NT2/D1 (cell line): ENCODE measurements around the gene RASL10B.

Source experiments
- DNase-seq: peaks from one replicate; pipeline ENCODE4 v3.0.0-alpha.2; 2011; ENCODE audit warnings: low read depth, low spot score
- H3K27me3 ChIP-seq: 2 replicates; pipeline ENCODE4 v1.6.0; 2011; ENCODE audit warnings: mild to moderate bottlenecking; ENCODE audit not compliant: insufficient read length, insufficient read depth
- H3K36me3 ChIP-seq: 2 replicates; pipeline ENCODE4 v1.6.1; 2011; ENCODE audit warnings: mild to moderate bottlenecking, low read length, mixed read lengths; ENCODE audit not compliant: insufficient read depth, insufficient read length
- H3K4me1 ChIP-seq: 2 replicates; pipeline ENCODE4 v1.5.1; 2011; ENCODE audit not compliant: insufficient read depth, insufficient read length
- H3K4me3 ChIP-seq: 2 replicates; pipeline ENCODE4 v1.5.1; 2011; ENCODE audit warnings: low read depth; ENCODE audit not compliant: insufficient read length
- H3K9ac ChIP-seq: 2 replicates; pipeline ENCODE4 v1.6.0; 2011; ENCODE audit warnings: low read depth; ENCODE audit not compliant: insufficient read length
- H3K9me3 ChIP-seq: 2 replicates; pipeline ENCODE4 v1.5.1; 2011; ENCODE audit warnings: mild to moderate bottlenecking, low read length; ENCODE audit not compliant: insufficient read depth
- SUZ12 ChIP-seq: IDR thresholded peaks from 2 replicates; pipeline ENCODE4 v1.6.1; 2011; ENCODE audit not compliant: insufficient read length, insufficient read depth; ENCODE audit errors: extremely low read depth
- YY1 ChIP-seq: IDR thresholded peaks from 2 replicates; pipeline ENCODE4 v1.6.1; 2011; ENCODE audit not compliant: insufficient read length, insufficient read depth
- ZNF274 ChIP-seq: IDR thresholded peaks from 2 replicates; pipeline ENCODE4 v1.6.1; 2011; ENCODE audit warnings: mild to moderate bottlenecking, low read depth, low read length

The RASL10B gene

DNA sequence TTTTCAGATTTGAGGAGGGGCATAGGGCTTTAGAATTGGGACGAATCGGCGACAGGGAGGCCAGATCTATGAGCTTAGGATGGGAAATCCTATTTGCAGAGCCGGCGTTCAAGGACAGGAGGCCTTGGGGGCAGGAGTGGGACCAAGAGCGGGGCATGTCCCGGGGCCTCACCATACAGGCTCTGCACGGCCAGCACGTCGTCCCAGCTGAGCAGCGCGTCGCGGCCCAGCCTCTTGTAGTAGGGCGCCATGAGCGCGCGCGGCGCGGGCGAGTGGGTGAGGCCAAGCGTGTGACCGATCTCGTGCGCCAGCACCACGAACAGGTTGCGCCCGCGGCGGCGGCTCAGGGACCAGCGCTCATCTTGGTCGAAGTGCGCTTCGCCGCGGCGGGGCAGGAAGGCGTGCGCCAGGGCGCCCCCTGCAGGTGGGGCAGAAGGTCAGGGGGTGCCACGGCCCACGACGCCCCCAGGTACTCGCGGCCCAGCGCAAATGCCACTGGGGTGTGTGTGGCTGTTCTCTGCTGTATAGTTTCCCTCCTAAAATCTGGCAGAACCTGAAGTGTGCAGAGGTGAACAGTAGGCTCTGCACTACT lies 38.6 kb downstream of the RASL10B start:
- no peak for TF ChIP-seq SUZ12
- TF ChIP-seq ZNF274: no peak
- TF ChIP-seq YY1: no peak
- peaks cover 20% of the 10 kb centered on the region; the same call in 1 of the 2 replicates for H3K9me3 ChIP-seq
- no peak overlapping the region for H3K9ac ChIP-seq
- H3K4me3 ChIP-seq: no peak overlapping the region
- H3K36me3 ChIP-seq: no peaks in the 10 kb centered on the region
- H3K27me3 ChIP-seq: no peaks in the 10 kb centered on the region
- DNase-seq: no peak
- peaks cover 16% of the 10 kb centered on the region for H3K4me1 ChIP-seq

DNA sequence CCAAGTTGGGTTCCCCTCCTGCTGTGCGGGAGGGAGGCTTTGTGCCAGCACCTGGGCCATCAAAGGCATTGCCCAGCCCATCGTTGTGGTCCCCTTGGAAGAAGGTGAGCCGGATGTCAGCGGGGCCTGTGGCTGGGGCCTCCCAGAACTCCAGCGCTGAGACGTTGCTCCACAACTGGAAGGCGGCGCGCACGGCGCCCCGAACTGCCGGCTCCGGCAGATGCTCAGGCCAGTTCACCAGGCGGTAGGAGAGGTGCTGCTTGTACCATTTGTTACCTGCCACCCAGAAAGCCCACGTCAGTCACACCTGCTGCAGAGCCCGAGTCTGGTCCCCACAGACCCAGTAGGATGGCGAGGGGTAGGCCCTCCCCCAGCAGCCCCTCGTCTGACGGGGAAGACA lies 41.7 kb downstream of the RASL10B start:
- H3K9ac ChIP-seq: no peak overlapping the region
- no peak overlapping the region for H3K4me3 ChIP-seq
- TF ChIP-seq ZNF274 (no peak), SUZ12 (no peak), YY1 (no peak)

DNA sequence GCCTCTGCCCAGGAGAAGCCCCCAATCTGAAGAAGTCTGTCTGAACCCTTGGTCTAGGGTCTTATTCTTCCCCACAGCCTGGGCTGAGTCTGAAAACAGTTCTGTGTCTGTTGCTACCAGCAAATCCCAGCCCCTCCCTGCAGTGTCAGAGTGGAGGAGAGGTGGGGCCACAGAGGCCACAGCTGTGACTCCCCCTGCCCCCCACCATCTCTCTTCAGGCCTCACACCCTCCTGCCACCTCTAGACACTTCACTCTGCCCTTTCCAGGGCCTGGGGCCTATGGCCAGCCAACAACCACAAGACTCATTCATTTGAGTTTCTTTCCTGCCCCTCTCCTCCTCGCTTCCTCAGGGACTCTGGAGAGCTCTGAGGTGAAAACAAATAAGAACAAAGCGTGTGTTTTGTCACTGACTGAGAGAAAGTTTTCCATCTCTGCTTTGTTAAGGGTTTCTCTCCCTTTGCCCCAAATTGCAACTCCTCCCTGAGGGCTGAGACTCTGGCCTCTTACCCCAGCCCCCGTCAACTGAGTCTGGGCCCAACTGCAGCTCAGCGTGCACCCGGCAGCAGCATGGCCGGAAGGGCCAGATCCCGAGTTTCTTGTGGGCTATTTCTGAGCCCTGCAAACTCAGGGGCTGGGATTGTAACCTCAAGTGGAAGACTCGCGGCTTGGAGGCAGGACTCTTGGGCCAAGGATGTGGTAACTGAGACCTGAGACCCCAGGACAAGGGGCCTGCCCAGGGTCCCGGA lies 42.4 kb downstream of the RASL10B start:
- Histone ChIP-seq H3K27me3 (no peaks in the 10 kb centered on the region), H3K4me3 (no peak overlapping the region), H3K36me3 (no peaks in the 10 kb centered on the region), H3K9me3 (no peaks in the 10 kb centered on the region; the same call in 1 of the 2 replicates), H3K9ac (peak overlapping the region; percentile 8), H3K4me1 (peaks cover 23% of the 10 kb centered on the region)
- DNase-seq: no peak
- TF ChIP-seq ZNF274 (no peak), YY1 (no peak), SUZ12 (no peak)

More for the DNA sequence above, 41.7 kb downstream of the RASL10B start:
- H3K36me3 ChIP-seq: no peaks in the 10 kb centered on the region
- H3K9me3 ChIP-seq: no peaks in the 10 kb centered on the region; the same call in 1 of the 2 replicates
- DNase-seq: no peak
- H3K4me1 ChIP-seq: peaks cover 21% of the 10 kb centered on the region
- no peaks in the 10 kb centered on the region for H3K27me3 ChIP-seq

DNA sequence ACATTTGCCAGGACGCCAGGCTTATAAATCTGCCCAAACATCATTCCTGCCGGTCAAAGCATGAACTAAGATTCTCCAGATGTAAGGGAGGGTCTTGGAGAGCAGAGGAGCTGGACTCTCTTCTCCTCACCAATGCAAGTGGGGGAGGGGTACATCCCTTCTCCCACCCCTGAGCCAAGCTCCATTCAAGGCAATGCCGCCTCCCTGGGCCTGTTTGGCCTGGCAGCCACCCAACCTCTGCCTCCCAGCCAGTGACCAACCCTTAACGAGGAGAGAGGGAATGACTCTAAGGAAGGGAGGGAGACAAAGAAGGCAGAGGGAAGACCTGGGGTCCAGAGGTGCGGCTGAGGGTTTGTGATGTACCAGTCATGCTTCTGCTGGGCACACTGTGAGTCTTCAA lies 43.1 kb downstream of the RASL10B start:
- no peaks in the 10 kb centered on the region for H3K27me3 ChIP-seq
- no peak for DNase-seq
- H3K9ac ChIP-seq: no peak overlapping the region
- H3K4me1 ChIP-seq: peaks cover 23% of the 10 kb centered on the region
- no peaks in the 10 kb centered on the region for H3K36me3 ChIP-seq
- no peak for TF ChIP-seq SUZ12
- no peak for TF ChIP-seq ZNF274
- TF ChIP-seq YY1: no peak
- no peak overlapping the region for H3K4me3 ChIP-seq
- no peaks in the 10 kb centered on the region; the same call in 1 of the 2 replicates for H3K9me3 ChIP-seq

DNA sequence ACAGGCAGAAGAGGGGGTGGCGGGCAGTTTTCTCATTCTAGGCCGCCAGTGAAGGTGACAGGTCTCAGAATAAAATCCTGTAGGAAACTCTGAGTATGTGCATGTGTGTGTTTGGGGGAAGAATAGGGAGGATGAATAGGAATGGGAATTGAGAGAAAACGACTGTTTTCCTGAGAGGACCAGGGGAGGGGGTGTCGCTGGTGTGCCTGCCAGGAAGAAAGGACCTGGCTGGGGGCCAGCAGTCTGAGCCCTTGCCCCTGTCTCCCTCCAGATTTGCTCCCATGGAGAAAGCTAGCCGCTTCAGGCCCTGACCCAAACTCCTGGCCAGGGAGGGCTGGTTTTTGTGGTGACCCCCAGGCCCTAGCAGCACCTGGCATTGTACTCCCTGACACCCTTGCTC lies 43.6 kb downstream of the RASL10B start:
- H3K27me3 ChIP-seq: no peaks in the 10 kb centered on the region
- no peaks in the 10 kb centered on the region; the same call in 1 of the 2 replicates for H3K9me3 ChIP-seq
- H3K4me1 ChIP-seq: peaks cover 23% of the 10 kb centered on the region
- no peak overlapping the region for H3K4me3 ChIP-seq
- no peak for DNase-seq
- TF ChIP-seq SUZ12: no peak
- TF ChIP-seq YY1: no peak
- TF ChIP-seq ZNF274: no peak
- no peak overlapping the region for H3K9ac ChIP-seq
- no peaks in the 10 kb centered on the region for H3K36me3 ChIP-seq

DNA sequence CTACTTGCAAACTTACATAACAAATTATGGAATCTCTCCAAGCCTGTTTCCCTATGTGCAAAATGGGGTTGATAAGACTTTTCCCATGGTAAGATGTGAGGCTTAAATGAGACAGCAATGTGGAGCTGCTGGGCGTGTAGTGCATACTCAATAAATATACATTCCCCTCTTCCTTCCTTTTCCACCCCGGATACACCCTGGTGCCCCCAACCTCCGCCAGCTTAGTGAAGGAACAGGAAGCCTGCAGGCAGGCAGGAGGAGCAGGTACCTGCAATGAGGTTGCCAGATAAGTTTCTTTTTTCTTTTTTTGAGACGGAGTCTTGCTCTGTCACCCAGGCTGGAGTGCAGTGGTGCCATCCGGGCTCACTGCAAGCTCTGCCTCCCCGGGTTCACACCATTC lies 44.1 kb downstream of the RASL10B start:
- Histone ChIP-seq H3K4me3 (no peak overlapping the region), H3K27me3 (no peaks in the 10 kb centered on the region), H3K36me3 (no peaks in the 10 kb centered on the region), H3K9ac (no peak overlapping the region), H3K9me3 (no peaks in the 10 kb centered on the region), H3K4me1 (peaks cover 23% of the 10 kb centered on the region)
- no peak for DNase-seq
- no peak for TF ChIP-seq SUZ12

DNA sequence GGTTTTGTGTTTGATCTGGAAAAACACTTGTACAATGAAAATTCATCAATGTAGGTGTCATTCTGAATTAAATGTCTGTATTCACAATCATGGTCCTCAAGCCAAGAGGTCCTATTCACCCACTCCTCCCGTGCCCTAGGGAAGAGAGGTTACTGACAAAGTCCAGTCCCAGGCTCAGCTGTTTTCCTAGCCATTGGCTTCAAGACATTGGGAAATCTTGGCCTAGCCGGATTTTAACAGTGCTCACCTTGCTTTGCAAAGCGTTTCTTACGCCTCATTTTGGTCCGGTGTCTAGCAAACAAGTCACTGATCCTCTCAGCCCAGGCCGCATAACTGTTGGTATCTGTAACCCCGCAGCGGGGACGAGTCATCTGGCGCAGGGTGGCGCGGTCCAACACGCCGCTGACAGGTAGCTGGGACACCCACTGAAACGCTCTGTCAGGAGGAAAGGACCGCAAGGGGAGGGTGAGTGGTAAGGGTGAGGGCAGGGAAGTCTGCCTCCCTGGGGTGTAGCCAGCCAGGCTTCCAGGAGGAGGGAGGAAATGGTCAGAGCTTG lies 47.3 kb downstream of the RASL10B start:
- Histone ChIP-seq H3K36me3 (no peaks in the 10 kb centered on the region), H3K4me1 (peaks cover 18% of the 10 kb centered on the region), H3K4me3 (no peak overlapping the region), H3K9ac (no peak overlapping the region), H3K9me3 (no peaks in the 10 kb centered on the region), H3K27me3 (no peaks in the 10 kb centered on the region)
- DNase-seq: no peak
- TF ChIP-seq ZNF274 (no peak), SUZ12 (no peak), YY1 (no peak)
